ENCODE results near the gene CYTH3.

CYTH3 gene

DNA sequence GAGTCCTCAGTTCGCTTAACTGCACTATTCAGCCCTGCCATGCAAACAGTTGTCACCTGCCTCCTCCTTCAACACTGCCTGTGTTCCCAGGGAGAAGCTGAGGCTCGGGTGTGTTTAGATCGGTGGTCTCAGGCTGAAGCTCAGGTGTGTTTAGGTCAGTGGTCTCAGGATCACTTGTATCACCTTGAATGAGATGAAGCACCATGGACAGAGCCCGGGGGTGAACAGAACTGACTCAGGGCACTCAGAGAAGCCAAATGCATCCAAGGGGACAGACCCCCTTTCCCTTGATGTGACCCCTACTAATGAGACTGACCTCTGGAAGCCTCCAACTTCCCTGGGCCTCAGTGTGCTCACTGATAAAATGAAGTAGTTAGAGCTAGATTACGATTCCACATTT lies 84.0 kb downstream of the CYTH3 start:
- no peak for DNase-seq

- no peak for DNase-seq
Measured at GRCh38 chr7:6186577-6186976, 85.8 kb downstream of the CYTH3 start.

- no peak for DNase-seq
Measured at GRCh38 chr7:6182993-6183392, 89.4 kb downstream of the CYTH3 start.

DNA sequence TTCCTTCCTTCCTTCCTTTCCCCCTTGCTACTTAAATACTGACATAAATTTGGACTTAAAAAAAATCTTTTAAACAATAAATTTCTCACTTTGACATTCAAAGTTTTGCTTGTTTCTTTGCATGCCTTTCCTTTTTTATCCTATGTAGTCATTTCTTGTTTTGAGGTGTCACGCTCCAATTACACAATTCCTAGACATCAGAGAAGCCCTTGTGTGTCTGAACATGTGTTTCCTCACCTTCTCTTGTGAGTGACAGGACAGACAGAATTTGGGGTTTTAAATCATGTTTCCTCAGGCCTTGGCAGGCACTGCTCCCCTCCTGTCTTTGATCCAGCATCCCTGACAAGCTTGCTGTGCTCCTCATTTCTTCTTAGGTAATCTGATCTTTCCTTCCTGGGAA lies 91.3 kb downstream of the CYTH3 start:
- no peak for DNase-seq

DNA sequence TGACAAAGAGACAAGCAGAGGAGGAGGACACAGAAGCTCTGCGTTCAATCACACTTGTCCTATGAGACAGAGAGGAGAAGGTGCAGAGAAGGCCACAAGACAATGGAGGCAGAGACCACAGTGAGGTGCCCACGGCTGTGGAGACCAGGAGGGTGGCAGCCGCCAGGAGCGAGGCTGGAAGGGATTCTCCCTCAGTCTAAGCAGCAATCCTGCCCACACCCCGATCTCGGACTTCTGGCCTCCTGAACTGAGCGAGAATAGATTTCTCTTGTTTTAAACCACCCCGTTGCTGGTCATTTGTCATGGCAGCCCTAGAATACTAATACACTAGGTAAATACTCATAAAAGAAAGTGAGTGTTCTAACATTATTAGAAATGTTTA lies 92.1 kb downstream of the CYTH3 start:
- DNase-seq, result no peak

DNA sequence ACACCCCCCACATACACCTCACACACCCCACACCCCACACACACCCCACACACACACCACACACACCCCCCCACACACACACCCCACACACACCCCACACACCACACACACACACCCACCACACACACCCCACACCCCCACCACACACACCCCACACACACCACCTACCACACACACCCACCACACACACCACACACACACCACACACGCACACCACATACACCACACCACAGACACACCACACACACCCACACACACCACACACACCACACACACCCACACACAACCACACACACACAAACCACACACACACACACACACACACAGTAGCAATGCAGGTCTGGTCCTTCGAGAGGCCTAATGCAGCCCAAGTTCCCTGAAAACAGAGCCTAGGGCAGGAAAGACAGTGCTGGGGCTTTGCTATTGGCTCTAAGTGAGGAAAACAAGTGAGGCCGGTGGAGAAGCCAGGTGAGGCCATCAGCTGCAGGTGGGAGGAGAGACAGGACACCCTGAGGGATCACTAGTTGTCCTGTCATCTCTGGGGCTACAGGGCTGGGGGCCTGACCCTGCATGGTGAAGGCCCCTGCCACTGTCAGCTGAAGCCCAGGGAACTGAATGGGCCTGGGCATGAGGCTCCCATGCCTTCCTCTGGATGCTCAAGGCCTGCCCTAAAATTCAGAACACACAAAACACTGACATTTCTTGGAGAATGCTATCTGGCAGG lies 92.6 kb downstream of the CYTH3 start:
- no peak for DNase-seq

DNA sequence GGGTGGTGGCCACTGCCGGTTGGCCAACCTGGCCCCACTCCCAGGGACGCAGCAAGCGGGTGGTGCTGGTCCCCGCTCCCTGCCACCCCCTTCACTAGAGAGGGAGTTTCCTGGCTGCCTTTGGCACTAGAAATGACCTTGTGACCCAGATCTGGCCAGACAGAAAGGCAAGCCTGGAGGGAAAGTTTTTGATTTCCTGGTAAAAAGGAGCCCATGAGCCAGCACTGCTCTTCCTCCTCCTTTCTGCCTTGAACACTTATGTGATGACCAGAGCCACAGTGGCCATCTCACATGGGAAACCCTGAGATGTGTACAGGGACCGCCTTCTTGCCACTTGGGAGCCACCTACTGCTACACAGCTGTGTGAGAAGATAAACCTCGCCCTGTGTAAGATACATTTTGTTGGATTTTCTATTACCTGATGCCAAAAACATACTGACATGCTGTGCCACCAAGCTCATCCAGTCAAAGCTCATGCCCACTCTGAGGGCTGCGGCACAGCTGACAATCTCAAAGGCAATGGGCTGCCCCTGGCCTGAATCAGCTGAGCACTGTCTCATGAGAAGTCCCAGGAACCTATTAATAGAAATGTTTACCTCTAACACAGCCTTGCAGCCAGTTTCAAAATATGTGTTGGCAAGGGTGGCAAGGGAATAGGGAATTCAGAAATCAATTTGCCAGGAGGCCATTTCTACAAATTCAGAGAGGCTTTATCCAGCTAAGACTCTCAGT lies 94.0 kb downstream of the CYTH3 start:
- no peak for DNase-seq

DNA sequence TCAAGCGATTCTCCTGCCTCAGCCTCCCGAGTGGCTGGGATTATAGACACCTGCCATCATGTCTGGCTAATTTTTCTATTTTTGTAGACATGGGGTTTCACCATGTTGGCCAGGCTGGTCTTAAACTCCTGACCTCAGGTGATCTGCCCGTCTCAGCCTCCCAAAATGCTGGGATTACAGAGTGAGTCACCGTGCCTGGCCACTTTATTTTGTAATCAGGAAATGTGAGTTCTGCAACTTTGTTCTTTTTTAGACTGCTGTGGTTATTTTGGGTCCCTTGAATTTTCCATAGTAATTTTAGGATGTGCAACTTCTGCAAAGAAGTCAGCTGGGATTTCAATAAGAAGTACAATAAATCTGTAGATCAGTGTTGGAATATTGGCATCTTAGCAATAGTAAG lies 96.8 kb downstream of the CYTH3 start:
- DNase-seq, result no peak

DNA sequence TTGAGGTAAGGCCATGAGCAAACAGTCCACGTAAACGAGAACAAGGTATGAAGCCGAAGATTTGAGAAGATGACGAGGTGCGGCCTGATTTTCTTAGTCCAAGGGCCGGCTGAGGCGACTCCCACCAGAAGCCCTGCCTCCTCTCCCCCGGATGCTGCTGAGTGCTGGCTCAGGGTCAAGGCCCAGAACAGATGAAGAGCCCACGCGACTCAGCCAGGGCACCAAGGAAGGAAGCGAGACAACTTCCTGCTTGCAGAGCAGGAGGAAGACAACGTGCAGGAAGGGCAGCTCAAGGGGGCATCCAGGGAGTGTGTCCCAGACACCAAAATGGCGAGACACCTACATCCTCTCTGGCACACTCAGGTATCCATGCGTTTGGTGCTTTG lies 99.5 kb downstream of the CYTH3 start:
- DNase-seq, result no peak

GRCh38 chr7:6172224-6172909 lies 100.1 kb downstream of the CYTH3 start:
- no peak for DNase-seq

- DNase-seq, result no peak
Measured at GRCh38 chr7:6171532-6172223, 100.7 kb downstream of the CYTH3 start.

DNA sequence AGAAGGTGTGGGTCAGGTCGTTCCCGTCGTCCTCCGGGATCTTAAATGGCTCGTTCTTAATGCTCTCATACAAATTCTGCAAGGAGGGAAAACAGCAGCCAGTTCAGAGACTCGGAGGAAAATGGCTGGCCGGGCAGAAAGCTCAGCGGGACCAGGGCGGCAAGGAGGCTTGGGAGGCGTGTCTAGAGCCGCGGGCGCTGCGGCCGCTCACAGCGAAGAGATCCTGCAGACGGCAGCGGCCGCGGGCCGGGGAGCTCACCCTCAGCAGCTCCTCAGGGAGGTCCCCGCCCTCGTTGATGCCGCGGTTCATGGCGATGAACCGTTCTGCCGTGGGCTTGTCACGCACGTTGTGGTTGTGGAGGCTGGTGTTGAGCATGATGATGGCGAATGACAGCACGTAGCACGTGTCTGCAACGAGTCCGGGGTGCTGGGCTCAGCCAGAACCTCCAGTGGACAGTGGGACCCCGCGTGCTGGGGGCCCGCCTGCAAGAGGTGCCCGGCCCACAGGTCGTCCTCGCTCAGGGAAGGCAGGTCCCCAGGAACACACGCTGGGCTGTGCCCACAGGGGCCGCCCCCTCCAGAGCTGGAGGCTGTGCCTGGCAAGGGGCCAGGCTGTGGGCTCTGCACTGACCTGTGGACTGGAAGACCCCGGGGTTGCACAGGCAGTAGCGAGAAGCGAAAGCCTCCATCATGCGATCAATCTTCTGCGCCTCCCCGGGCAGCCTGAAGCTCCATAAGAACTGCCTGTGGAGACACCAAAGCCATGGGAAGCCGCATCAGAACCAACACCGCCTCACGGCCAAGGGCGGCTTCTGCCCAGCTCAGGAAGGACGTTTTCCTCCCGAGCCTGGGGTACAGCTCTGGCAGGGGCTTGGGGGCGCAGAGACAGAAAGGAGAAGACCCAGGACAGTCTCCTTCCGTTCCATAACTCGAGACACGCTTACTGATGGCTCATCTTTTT lies 101.6 kb downstream of the CYTH3 start:
- DNase-seq, result no peak

DNA sequence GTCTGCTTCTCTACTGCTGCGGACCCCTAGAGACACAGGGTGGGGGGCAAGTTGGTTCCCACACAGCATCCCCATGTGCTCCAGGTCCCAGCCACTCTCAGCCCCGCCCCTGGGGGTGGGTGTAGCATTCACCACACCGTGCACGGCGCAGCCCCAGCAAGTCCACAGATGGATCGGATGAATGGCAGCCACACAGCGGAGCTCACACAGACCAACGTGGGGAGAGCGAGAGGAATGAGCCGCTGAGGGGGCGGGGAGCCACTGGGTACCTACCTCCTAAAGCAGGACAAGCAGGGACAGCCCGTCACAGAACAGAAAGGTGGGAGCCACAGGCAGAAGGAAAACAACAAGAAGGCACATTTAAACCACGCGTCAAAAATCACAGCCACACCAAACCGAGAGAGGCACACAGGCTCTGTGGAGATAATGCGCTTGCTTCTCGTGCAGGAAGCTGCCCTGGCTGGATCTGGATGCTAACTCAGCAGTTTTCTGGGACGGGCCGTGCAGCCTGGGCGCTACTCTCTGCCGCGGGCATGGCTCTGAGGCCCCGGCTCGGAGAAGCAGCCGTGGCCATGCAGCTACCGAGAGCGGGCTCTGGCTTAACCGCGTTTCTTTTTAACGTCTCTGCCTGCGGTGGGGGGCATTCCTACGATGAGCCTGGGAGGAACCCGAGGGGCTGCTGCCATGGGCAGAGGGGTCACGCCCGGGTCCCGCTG lies 102.5 kb downstream of the CYTH3 start:
- no peak for DNase-seq

DNA sequence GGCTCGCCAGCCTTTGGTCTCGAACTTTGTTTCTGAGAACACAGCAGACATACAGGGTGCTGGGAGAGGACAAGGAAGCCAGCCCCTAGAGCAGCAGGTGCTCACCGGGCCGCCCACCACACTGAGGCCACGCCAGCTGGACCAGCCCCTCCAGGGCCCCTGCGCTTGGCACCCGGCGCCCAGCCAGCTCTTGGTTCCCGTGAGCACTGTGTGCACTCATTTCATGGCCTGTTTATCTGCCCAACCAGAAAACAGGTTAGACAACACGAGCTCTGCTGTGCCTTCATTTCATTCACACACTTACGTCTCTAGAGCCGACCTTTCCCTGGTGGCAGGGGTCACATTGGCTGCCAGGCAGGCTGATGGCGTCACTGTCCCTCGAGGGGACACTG lies 104.0 kb downstream of the CYTH3 start:
- no peak for DNase-seq

GRCh38 chr7:6167587-6168476 lies 104.6 kb downstream of the CYTH3 start:
- DNase-seq, result no peak

DNA sequence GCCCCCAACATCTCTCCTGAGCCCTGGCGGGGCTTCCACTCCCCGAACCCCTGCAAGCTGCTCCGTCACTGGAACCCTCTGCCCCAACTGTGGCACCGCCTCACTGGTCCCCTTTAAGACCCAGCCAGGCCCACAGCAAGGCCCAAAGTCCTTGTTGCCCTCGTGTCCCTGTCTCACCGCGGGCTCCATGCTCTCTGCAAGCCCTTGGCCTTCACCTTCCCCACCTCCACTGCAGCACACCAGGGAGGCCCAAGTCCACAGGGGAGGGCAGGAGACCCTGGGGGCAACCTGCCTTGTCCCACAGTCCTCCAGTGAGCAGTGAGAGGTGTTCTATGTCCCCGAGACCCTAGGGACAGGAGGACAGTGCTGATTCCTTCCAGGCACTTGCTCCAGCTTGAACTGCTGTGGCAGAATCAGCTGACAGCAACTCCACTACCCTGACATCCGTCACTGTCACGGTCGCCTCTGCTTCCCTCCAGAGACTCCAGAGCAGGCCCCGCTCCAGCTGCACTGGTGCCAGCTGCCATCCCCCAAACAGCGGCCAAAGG lies 105.3 kb downstream of the CYTH3 start:
- DNase-seq, result no peak

- DNase-seq, result no peak
Measured at GRCh38 chr7:6166443-6166891, 106.0 kb downstream of the CYTH3 start.

- DNase-seq, result no peak
Measured at GRCh38 chr7:6165521-6166320, 106.7 kb downstream of the CYTH3 start.

DNA sequence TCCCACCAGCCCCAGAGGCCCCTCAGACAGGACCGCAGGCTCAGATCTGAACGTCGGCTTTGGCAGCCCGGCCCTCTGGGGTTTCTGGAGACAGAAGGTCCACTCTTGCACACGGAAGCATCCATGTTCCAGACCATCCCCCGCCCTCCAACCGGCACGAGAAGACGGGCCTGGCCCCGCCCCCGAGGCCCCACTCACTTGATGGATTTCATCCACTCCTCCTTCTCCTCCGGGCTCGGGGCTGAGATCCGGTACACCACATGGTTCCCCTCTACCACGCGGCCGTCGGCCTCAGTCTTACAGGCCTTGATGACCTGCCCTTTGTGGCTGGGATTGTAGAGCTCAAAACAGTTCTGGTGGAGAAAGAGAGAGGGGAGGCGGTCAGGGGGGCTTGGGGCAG lies 107.3 kb downstream of the CYTH3 start:
- no peak for DNase-seq
